GM19193 (cell line): ENCODE results near the gene COL1A2.

Experiments used
- POLR2A ChIP-seq: IDR thresholded peaks from 4 replicates; pipeline ENCODE4 v1.6.1; 2011; ENCODE audit not compliant: insufficient read depth, insufficient read length; ENCODE audit errors: extremely low read depth

Gene COL1A2

DNA sequence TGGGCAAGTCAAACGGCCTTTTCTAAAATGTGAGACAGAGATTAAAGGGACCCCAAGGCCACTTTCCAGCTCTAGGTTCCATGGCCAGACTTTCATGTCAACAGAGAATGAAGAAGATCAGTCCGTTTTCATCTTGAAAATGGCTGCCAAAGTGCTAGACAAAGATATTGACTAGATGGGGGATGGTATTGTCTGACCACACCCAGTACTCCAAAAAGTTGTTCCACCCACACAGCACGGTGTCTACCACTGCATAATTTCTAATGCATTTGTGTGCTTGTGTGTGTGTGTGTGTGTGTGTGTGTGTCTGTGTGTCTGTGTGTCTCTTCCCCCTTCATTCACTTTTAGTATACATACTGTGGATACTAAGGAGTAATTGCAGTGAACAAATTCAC lies 1.3 kb downstream of the COL1A2 start:
- TF ChIP-seq POLR2A, result no peak

GRCh38 chr7:94396596-94396995 lies 1.9 kb downstream of the COL1A2 start:
- TF ChIP-seq POLR2A, result no peak

GRCh38 chr7:94397722-94398121 lies 3.0 kb downstream of the COL1A2 start:
- no peak for TF ChIP-seq POLR2A

DNA sequence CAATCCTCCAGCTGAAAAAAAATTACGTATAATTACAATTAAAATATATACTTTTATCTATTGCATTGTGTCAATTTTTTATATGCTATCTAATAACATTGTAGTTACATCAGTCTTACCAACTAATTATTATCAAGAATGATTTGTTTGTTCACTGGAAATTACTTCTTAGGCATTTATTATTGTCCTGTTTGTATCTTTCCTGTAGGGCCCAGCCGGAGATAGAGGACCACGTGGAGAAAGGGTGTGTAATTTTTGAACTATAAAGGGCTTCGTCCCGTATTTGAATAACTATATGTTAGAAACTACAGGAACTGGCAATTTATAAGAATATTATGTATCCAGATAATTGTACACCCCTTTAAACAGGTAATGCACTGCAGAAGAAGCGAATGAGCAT lies 4.1 kb downstream of the COL1A2 start:
- TF ChIP-seq POLR2A, result no peak

DNA sequence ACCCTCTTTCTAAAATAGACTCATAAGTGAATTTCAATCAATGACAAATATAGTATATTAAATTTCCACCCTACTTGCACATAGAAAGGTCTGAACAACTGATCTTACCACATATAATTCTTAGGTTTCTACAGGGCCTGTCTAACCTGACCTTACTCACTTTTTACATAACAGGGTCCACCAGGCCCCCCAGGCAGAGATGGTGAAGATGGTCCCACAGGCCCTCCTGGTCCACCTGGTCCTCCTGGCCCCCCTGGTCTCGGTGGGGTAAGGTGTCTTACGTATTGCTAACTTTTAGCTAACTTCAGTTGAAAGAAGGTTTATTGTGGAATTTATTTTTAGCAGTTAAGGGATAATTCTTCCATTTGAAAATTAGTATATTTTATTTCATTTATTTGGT lies 5.3 kb downstream of the COL1A2 start:
- no peak for TF ChIP-seq POLR2A

GRCh38 chr7:94400643-94401427 lies 6.1 kb downstream of the COL1A2 start:
- no peak for TF ChIP-seq POLR2A

DNA sequence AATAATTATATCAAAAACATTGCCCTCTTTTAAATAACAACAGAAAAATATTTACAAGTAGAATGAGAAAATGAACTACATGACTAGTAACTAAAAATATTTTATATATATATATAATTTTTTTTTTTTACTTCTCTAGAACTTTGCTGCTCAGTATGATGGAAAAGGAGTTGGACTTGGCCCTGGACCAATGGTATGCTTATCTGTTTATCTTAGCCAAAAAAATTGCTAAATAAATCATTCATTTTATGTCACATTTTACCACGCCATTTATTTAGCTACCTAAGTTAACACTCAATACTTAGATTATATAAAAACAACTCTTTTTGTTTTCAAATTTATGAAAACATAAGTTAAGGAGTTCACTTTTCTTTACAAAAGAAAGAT lies 6.7 kb downstream of the COL1A2 start:
- no peak for TF ChIP-seq POLR2A

- TF ChIP-seq POLR2A, result no peak
Measured at GRCh38 chr7:94403546-94403945, 8.9 kb downstream of the COL1A2 start.

- no peak for TF ChIP-seq POLR2A
Measured at GRCh38 chr7:94405506-94405905, 10.8 kb downstream of the COL1A2 start.

GRCh38 chr7:94406696-94407095 lies 12.0 kb downstream of the COL1A2 start:
- TF ChIP-seq POLR2A, result no peak

DNA sequence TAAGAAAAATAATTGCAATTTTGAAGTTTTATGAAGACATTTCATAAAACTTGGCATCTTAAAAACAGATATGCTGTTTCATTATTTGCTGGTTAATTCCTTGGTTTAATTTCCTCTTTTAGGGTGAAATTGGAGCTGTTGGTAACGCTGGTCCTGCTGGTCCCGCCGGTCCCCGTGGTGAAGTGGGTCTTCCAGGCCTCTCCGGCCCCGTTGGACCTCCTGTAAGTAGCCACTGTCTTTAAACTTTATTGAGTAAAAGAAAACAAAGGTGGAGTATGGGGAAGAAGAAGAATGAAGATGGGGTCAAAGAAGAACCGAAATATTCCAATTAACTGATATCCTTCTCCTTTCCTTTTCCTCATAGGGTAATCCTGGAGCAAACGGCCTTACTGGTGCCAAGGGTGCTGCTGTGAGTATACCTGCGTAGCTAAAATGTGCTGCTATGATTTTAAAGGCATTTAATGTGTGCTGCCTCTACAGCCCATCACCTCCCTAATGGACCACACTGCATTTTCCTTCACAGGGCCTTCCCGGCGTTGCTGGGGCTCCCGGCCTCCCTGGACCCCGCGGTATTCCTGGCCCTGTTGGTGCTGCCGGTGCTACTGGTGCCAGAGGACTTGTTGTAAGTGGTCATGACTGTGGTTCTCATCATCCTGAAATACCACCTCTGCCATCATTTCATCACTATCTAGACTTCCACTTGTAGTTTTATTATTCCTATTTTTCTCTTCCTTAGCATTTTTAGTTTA lies 14.7 kb downstream of the COL1A2 start:
- TF ChIP-seq POLR2A, result no peak

GRCh38 chr7:94410413-94411187 lies 15.9 kb downstream of the COL1A2 start:
- TF ChIP-seq POLR2A, result no peak

- TF ChIP-seq POLR2A, result no peak
Measured at GRCh38 chr7:94411188-94411466, 16.4 kb downstream of the COL1A2 start.

- TF ChIP-seq POLR2A, result no peak
Measured at GRCh38 chr7:94412762-94413322, 18.1 kb downstream of the COL1A2 start.

- TF ChIP-seq POLR2A, result no peak
Measured at GRCh38 chr7:94414481-94414880, 19.8 kb downstream of the COL1A2 start.

- TF ChIP-seq POLR2A, result no peak
Measured at GRCh38 chr7:94414980-94415379, 20.3 kb downstream of the COL1A2 start.

GRCh38 chr7:94417306-94417705 lies 22.6 kb downstream of the COL1A2 start:
- no peak for TF ChIP-seq POLR2A
